HepG2 (cell line): ENCODE measurements around the gene SLC9A9. TPM values are rescaled to one million over a fixed set of nuclear protein-coding genes. Genes with fewer than 3 reads are reported as not detected.

Experiments
- ATAC-seq: fragments of 200-7000 bp; cut with Tn5 transposase; 3 replicates; pipeline ENCODE4 v1.9.1; 2020; ENCODE audit warnings: mild to moderate bottlenecking, moderate library complexity
- BruUV-seq: library from RNA; stranded (reverse); fragments of 400-500 nt; replicated peaks from 2 replicates; lab custom pipeline; 2021; lab: Mats Ljungman, UMichigan
- CTCF ChIA-PET: fragments of 300-600 bp; formaldehyde crosslinking; extraction: SDS; loops from one replicate; lab custom pipeline; 2021; ENCODE audit warnings: low total read pairs, inconsistent platforms, low intra/inter-chr PET ratio; lab: Yijun Ruan, JAX
- POLR2A ChIA-PET: fragments of 350-600 bp; sonication (Branson Sonifier 250); formaldehyde crosslinking; loops from one replicate; lab custom pipeline; 2020; ENCODE audit warnings: antibody characterized with exemption, inconsistent platforms; lab: Yijun Ruan, JAX
- DNase-seq: peaks from one replicate; pipeline ENCODE4 v3.0.0-alpha.2; 2015; ENCODE audit warnings: low spot score
- FAIRE-seq: peaks from 3 replicates; lab custom pipeline; 2011; peaks lifted over from hg19 to GRCh38; lab: Jason Lieb, UNC
- H2AFZ ChIP-seq: one replicate; pipeline ENCODE4 v1.6.1; 2011; ENCODE audit warnings: low read length, inconsistent platforms
- H3K27ac ChIP-seq: fragments of 300-600 bp; 3 replicates; pipeline ENCODE4 v1.8.0; 2011; ENCODE audit warnings: mixed run types, mild to moderate bottlenecking, mixed read lengths, low read length, inconsistent platforms; ENCODE audit not compliant: insufficient read depth; ENCODE audit errors: extremely low read length
- H3K27me3 ChIP-seq, 2 experiments: fragments of 200-600 bp in 1 of 2; 2 replicates in 1 of 2; 3 replicates in 1 of 2; pipeline versions ENCODE4 v1.6.0 to v1.8.0; 2011; ENCODE audit warnings: low read length in 2 of 2, mild to moderate bottlenecking in 2 of 2, moderate library complexity in 2 of 2, inconsistent platforms in 1 of 2; ENCODE audit not compliant: insufficient read depth in 2 of 2, control insufficient read depth in 1 of 2
- H3K36me3 ChIP-seq, 2 experiments: fragments of 200-600 bp in 1 of 2; replicated peaks in 1 of 2; 2 replicates in 1 of 2; 3 replicates in 1 of 2; pipeline versions ENCODE4 v1.5.1 to v1.8.0; 2011; ENCODE audit warnings: low read length in 2 of 2, inconsistent platforms in 1 of 2; ENCODE audit not compliant: insufficient read depth in 2 of 2, control insufficient read depth in 1 of 2
- H3K4me1 ChIP-seq: 2 replicates; pipeline ENCODE4 v1.5.1; 2012; ENCODE audit warnings: low read length, inconsistent platforms; ENCODE audit not compliant: insufficient read depth
- H3K4me2 ChIP-seq: 2 replicates; pipeline ENCODE4 v1.6.0; 2011; ENCODE audit warnings: low read depth, low read length, inconsistent platforms
- H3K4me3 ChIP-seq, 3 experiments: fragments of 200-600 bp in 1 of 3; sonication (generic), shearing (Covaris generic) in 1 of 3; replicated peaks in 1 of 3; 2 replicates each; pipeline ENCODE4 v1.5.1; 2011 to 2016; ENCODE audit warnings: low read length in 3 of 3, inconsistent platforms in 2 of 3, low read depth in 2 of 3, mild to moderate bottlenecking in 2 of 3, control low read depth in 1 of 3, mixed read lengths in 1 of 3; ENCODE audit not compliant: insufficient read depth in 1 of 3
- H3K79me2 ChIP-seq: one replicate; pipeline ENCODE4 v1.6.1; 2011; ENCODE audit warnings: low read length, inconsistent platforms; ENCODE audit not compliant: insufficient read depth
- H3K9ac ChIP-seq: 2 replicates; pipeline ENCODE4 v1.6.0; 2011; ENCODE audit warnings: mild to moderate bottlenecking, low read depth, low read length, inconsistent platforms; ENCODE audit not compliant: insufficient read depth
- H3K9me3 ChIP-seq: 2 replicates; pipeline ENCODE4 v1.5.1; 2012; ENCODE audit warnings: mild to moderate bottlenecking, low read length
- H4K20me1 ChIP-seq: 2 replicates; pipeline ENCODE4 v1.6.0; 2011; ENCODE audit warnings: inconsistent platforms, mild to moderate bottlenecking, low read length, moderate library complexity; ENCODE audit not compliant: insufficient read depth
- ARID4A ChIP-seq: sonication (generic); formaldehyde crosslinking; IDR thresholded peaks from 2 replicates; pipeline ENCODE4 v1.5.0; 2020; ENCODE audit warnings: mild to moderate bottlenecking, missing genetic modification reagents, borderline replicate concordance
- CTCF ChIP-seq: sonication (generic); formaldehyde crosslinking; IDR thresholded peaks from 2 replicates; pipeline ENCODE4 v1.5.0; 2020; ENCODE audit warnings: mild to moderate bottlenecking, missing genetic modification reagents, moderate library complexity
- HIVEP1 ChIP-seq: sonication (generic); formaldehyde crosslinking; IDR thresholded peaks from 2 replicates; pipeline ENCODE4 v1.4.0; 2020; ENCODE audit warnings: mild to moderate bottlenecking, missing genetic modification reagents
- ZNF234 ChIP-seq: sonication (generic); formaldehyde crosslinking; conservative IDR thresholded peaks from 2 replicates; pipeline ENCODE4 v1.5.1; 2020; ENCODE audit warnings: mild to moderate bottlenecking, missing genetic modification reagents
- WGBS: methylation state at CpG from one replicate; pipeline ENCODE4 v1.1.6; 2017; ENCODE audit warnings: low lambda C conversion rate; 5-methylcytosine and 5-hydroxymethylcytosine counted together
- in situ Hi-C: cut with HindIII; loops from 2 replicates; pipeline ENCODE4 v1.10.0; 2017; ENCODE audit warnings: low pct_unique_long_range_greater_than_20kb; ENCODE audit not compliant: extremely low pct_ligation_motif_present
- intact Hi-C: fragments of 100-400 bp; cut with micrococcal nuclease; formaldehyde crosslinking; loops from one replicate; pipeline ENCODE4 v1.10.0; 2022; ENCODE audit not compliant: unreplicated experiment
- polyA plus RNA-seq, 8 experiments: library from polyadenylated mRNA; depleted of rRNA in 3 of 8; stranded (reverse) in 7 of 8; unstranded in 1 of 8; fragments of >200 nt; fragmentation: Illumina TruSeq in 4 of 8; extraction: Trizol in 4 of 8; gene quantifications; 2 replicates each; pipeline versions ENCODE4 v1.2.1 to v1.2.3, GENCODE V29; 2011 to 2016; ENCODE audit warnings: low read depth in 4 of 8, missing spikeins in 1 of 8, mixed read lengths in 1 of 8; ENCODE audit not compliant: insufficient read depth in 1 of 8
- total RNA-seq, 5 experiments: library from RNA; depleted of rRNA; stranded (reverse); fragments of >200 nt; fragmentation: Illumina TruSeq; extraction: Trizol; gene quantifications; 2 replicates each; pipeline ENCODE4 v1.2.3, GENCODE V29; 2016; ENCODE audit warnings: low read depth in 1 of 5

Gene SLC9A9
- total and polyA plus RNA-seq, 2 of the 13 experiments (the other 11 are each of a cell fraction or from before 2014, with no cell fraction given): not detected

GRCh38 chr3:143337387-143337786 lies 510.9 kb downstream of the SLC9A9 start (continued):
- no peak for TF ChIP-seq CTCF (CRISPR knock-in tag)
- no peak for TF ChIP-seq HIVEP1
- TF ChIP-seq ARID4A (CRISPR knock-in tag): no peak

GRCh38 chr3:143334231-143334630 lies 514.0 kb downstream of the SLC9A9 start:
- in situ Hi-C loops (no loop called here), intact Hi-C loops (no loop called here)
- POLR2A ChIA-PET: no interaction called here
- no peak for FAIRE-seq
- Histone ChIP-seq H3K27ac (no peak overlapping the region), H3K9me3 (no peaks in the 10 kb centered on the region), H3K4me3 (no peak overlapping the region), H3K4me2 (no peak overlapping the region), H4K20me1 (no peaks in the 10 kb centered on the region), H3K79me2 (no peaks in the 10 kb centered on the region), H2AFZ (no peak overlapping the region), H3K4me1 (0 out of 2 replicates have a peak, but pooled peaks cover 9% of the 10 kb centered on the region), H3K36me3 (no peaks in the 10 kb centered on the region), H3K9ac (no peak overlapping the region), H3K27me3 (no peaks in the 10 kb centered on the region)
- CTCF ChIA-PET: no interaction called here
- no peak for DNase-seq
- WGBS: 20% methylated on average over 4 of the region's 4 CpGs
- no peak for TF ChIP-seq ZNF234 (CRISPR knock-in tag)
- BruUV-seq: no TSS peak
- no peak for ATAC-seq
